Ectodermal cell (in vitro differentiated cells): ENCODE data around the gene CXCL1.

Experiments used
- H3K27ac ChIP-seq: 2 replicates; pipeline ENCODE4 v1.7.0; 2013; ENCODE audit warnings: mild to moderate bottlenecking, low read depth, low read length; ENCODE audit not compliant: insufficient read depth, poor library complexity, severe bottlenecking
- H3K27me3 ChIP-seq: 2 replicates; pipeline ENCODE4 v1.7.0; 2013; ENCODE audit warnings: mild to moderate bottlenecking, low read length; ENCODE audit not compliant: insufficient read depth, control insufficient read depth, poor library complexity, severe bottlenecking
- H3K36me3 ChIP-seq: one replicate; pipeline ENCODE4 v1.7.0; 2013; ENCODE audit warnings: low read length; ENCODE audit not compliant: control insufficient read depth, insufficient read depth
- H3K4me1 ChIP-seq: one replicate; pipeline ENCODE4 v1.7.0; 2013; ENCODE audit warnings: low read length; ENCODE audit not compliant: control insufficient read depth, insufficient read depth
- H3K4me3 ChIP-seq: 2 replicates; pipeline ENCODE4 v1.7.0; 2013; ENCODE audit warnings: low read depth, low read length, control low read depth; ENCODE audit not compliant: insufficient read depth
- H3K9me3 ChIP-seq: 2 replicates; pipeline ENCODE4 v1.7.0; 2013; ENCODE audit warnings: mild to moderate bottlenecking, low read length, moderate library complexity; ENCODE audit not compliant: control insufficient read depth
- WGBS, 2 experiments: methylation state at CpG; one replicate each; pipeline ENCODE4 v1.1.7; 2013; ENCODE audit warnings: missing lambda C conversion rate in 2 of 2; 5-methylcytosine and 5-hydroxymethylcytosine counted together

CXCL1 gene

GRCh38 chr4:73872316-73873108 is 3.3 kb downstream of the CXCL1 start:
- Histone ChIP-seq H3K27me3 (peaks cover 28% of the 10 kb centered on the region), H3K4me1 (no peaks in the 10 kb centered on the region), H3K36me3 (no peaks in the 10 kb centered on the region), H3K9me3 (no peaks in the 10 kb centered on the region), H3K27ac (no peak overlapping the region), H3K4me3 (no peak overlapping the region)
- WGBS, 2 experiments = 82 to 100% methylated on average over 1 to 2 of the region's 2 CpGs

GRCh38 chr4:73874386-73874785 is 5.2 kb downstream of the CXCL1 start:
- Histone ChIP-seq H3K27ac (no peak overlapping the region), H3K27me3 (peaks cover 14% of the 10 kb centered on the region), H3K4me1 (no peaks in the 10 kb centered on the region), H3K4me3 (no peak overlapping the region), H3K36me3 (no peaks in the 10 kb centered on the region), H3K9me3 (no peaks in the 10 kb centered on the region)
- 97 to 98% methylated on average over 2 of the region's 2 CpGs for WGBS, 2 experiments

- no peak overlapping the region for H3K27ac ChIP-seq
- 77% methylated on average over 1 of the region's 1 CpG; no CpG with 5 or more reads in 1 of the 2 experiments for WGBS, 2 experiments
- no peak overlapping the region for H3K4me3 ChIP-seq
- H3K9me3 ChIP-seq = no peaks in the 10 kb centered on the region
- H3K36me3 ChIP-seq = no peaks in the 10 kb centered on the region
- no peaks in the 10 kb centered on the region for H3K4me1 ChIP-seq
- H3K27me3 ChIP-seq = peaks cover 4% of the 10 kb centered on the region
Measured at GRCh38 chr4:73875401-73875800, 6.2 kb downstream of the CXCL1 start.

GRCh38 chr4:73883306-73883705 is 14.1 kb downstream of the CXCL1 start:
- 83 to 89% methylated on average over 1 of the region's 1 CpG for WGBS, 2 experiments
- Histone ChIP-seq H3K27me3 (no peaks in the 10 kb centered on the region), H3K9me3 (no peaks in the 10 kb centered on the region), H3K4me1 (no peaks in the 10 kb centered on the region), H3K36me3 (no peaks in the 10 kb centered on the region), H3K27ac (no peak overlapping the region), H3K4me3 (no peak overlapping the region)

GRCh38 chr4:73885574-73886267 is 16.5 kb downstream of the CXCL1 start:
- H3K36me3 ChIP-seq = no peaks in the 10 kb centered on the region
- no peak overlapping the region for H3K4me3 ChIP-seq
- H3K4me1 ChIP-seq = no peaks in the 10 kb centered on the region
- H3K9me3 ChIP-seq = no peaks in the 10 kb centered on the region
- no peaks in the 10 kb centered on the region for H3K27me3 ChIP-seq
- H3K27ac ChIP-seq = no peak overlapping the region
- 89 to 95% methylated on average over 4 of the region's 4 CpGs for WGBS, 2 experiments

GRCh38 chr4:73891326-73891725 is 22.1 kb downstream of the CXCL1 start:
- WGBS, 2 experiments = 92 to 95% methylated on average over 3 to 4 of the region's 4 CpGs
- no peaks in the 10 kb centered on the region for H3K27me3 ChIP-seq
- H3K4me3 ChIP-seq = no peak overlapping the region
- H3K27ac ChIP-seq = no peak overlapping the region
- H3K9me3 ChIP-seq = no peaks in the 10 kb centered on the region
- no peaks in the 10 kb centered on the region for H3K4me1 ChIP-seq
- no peaks in the 10 kb centered on the region for H3K36me3 ChIP-seq

GRCh38 chr4:73891739-73892405 is 22.7 kb downstream of the CXCL1 start:
- H3K9me3 ChIP-seq = no peaks in the 10 kb centered on the region
- no peak overlapping the region for H3K27ac ChIP-seq
- H3K27me3 ChIP-seq = no peaks in the 10 kb centered on the region
- no peak overlapping the region for H3K4me3 ChIP-seq
- 97 to 100% methylated on average over 1 of the region's 1 CpG for WGBS, 2 experiments
- H3K36me3 ChIP-seq = no peaks in the 10 kb centered on the region
- H3K4me1 ChIP-seq = no peaks in the 10 kb centered on the region

GRCh38 chr4:73892966-73893365 is 23.8 kb downstream of the CXCL1 start:
- Histone ChIP-seq H3K9me3 (no peaks in the 10 kb centered on the region), H3K27ac (no peak overlapping the region), H3K4me3 (no peak overlapping the region), H3K4me1 (no peaks in the 10 kb centered on the region), H3K27me3 (no peaks in the 10 kb centered on the region), H3K36me3 (no peaks in the 10 kb centered on the region)
- 92 to 93% methylated on average over 3 of the region's 3 CpGs for WGBS, 2 experiments

- Histone ChIP-seq H3K4me3 (no peak overlapping the region), H3K27me3 (no peaks in the 10 kb centered on the region), H3K36me3 (no peaks in the 10 kb centered on the region), H3K9me3 (no peaks in the 10 kb centered on the region), H3K27ac (no peak overlapping the region), H3K4me1 (no peaks in the 10 kb centered on the region)
- 49 to 67% methylated on average over 2 of the region's 2 CpGs for WGBS, 2 experiments
Measured at GRCh38 chr4:73894001-73894400, 24.8 kb downstream of the CXCL1 start.
